GM12878 (cell line): ENCODE data around the gene LMOD1. TPM values are rescaled to one million over a fixed set of nuclear protein-coding genes. Genes with fewer than 3 reads are reported as not detected.

Source experiments
- ATAC-seq: fragments of 200-7000 bp; cut with Tn5 transposase; 3 replicates; pipeline ENCODE4 v1.9.1; 2020; ENCODE audit warnings: mild to moderate bottlenecking, moderate library complexity
- BruUV-seq: library from RNA; stranded (reverse); fragments of 400-500 nt; replicated peaks from 2 replicates; lab custom pipeline; 2021; lab: Mats Ljungman, UMichigan
- CTCF ChIA-PET: fragments of 300-600 bp; sonication (Branson Sonifier 250); formaldehyde crosslinking; extraction: SDS; loops from one replicate; lab custom pipeline; 2021; ENCODE audit warnings: inconsistent platforms; lab: Yijun Ruan, JAX
- POLR2A ChIA-PET: fragments of 350-600 bp; formaldehyde crosslinking; extraction: SDS; loops from one replicate; lab custom pipeline; 2021; ENCODE audit warnings: inconsistent platforms; lab: Charles Lee
- RAD21 ChIA-PET: fragments of 300-600 bp; sonication (Branson Sonifier 250); formaldehyde crosslinking; loops from one replicate; lab custom pipeline; 2023; ENCODE audit warnings: antibody characterized with exemption; ENCODE audit not compliant: unreplicated experiment; lab: Charles Lee
- SMC1A ChIA-PET: fragments of 300-600 bp; sonication (Branson Sonifier 250); formaldehyde crosslinking; loops from one replicate; lab custom pipeline; 2023; ENCODE audit not compliant: unreplicated experiment, uncharacterized antibody; lab: Charles Lee
- DNase-seq: peaks from one replicate; pipeline ENCODE4 v3.0.0-alpha.2; 2011; ENCODE audit warnings: low read depth, low spot score
- FAIRE-seq: peaks from 3 replicates; lab custom pipeline; 2011; peaks lifted over from hg19 to GRCh38; lab: Jason Lieb, UNC
- H2AFZ ChIP-seq: 2 replicates; pipeline ENCODE4 v1.6.0; 2011; ENCODE audit warnings: low read depth, low read length, control low read depth; ENCODE audit not compliant: control insufficient read depth
- H3K27ac ChIP-seq: 2 replicates; pipeline ENCODE4 v1.5.1; 2011; ENCODE audit warnings: control low read depth; ENCODE audit not compliant: control insufficient read depth, insufficient read depth
- H3K27me3 ChIP-seq, 2 experiments: replicated peaks in 1 of 2; 2 replicates each; pipeline versions ENCODE4 v1.6.0 to v1.6.1; 2011; ENCODE audit warnings: low read length in 1 of 2; ENCODE audit not compliant: control insufficient read depth in 2 of 2, insufficient read depth in 2 of 2
- H3K36me3 ChIP-seq, 2 experiments: 2 replicates each; pipeline ENCODE4 v1.5.1; 2011; ENCODE audit warnings: low read length in 1 of 2; ENCODE audit not compliant: control insufficient read depth in 2 of 2, insufficient read depth in 2 of 2
- H3K4me1 ChIP-seq: 2 replicates; pipeline ENCODE4 v1.6.1; 2011; ENCODE audit warnings: mild to moderate bottlenecking, low read length, moderate library complexity, mixed read lengths; ENCODE audit not compliant: control insufficient read depth, insufficient read depth
- H3K4me2 ChIP-seq: 2 replicates; pipeline ENCODE4 v1.6.0; 2011; ENCODE audit warnings: control low read depth; ENCODE audit not compliant: control insufficient read depth, insufficient read depth
- H3K4me3 ChIP-seq: fragments of 200-600 bp; sonication (generic); 2 replicates; pipeline ENCODE4 v1.5.1; 2016
- H3K79me2 ChIP-seq: 2 replicates; pipeline ENCODE4 v1.6.0; 2011; ENCODE audit warnings: low read length; ENCODE audit not compliant: control insufficient read depth, insufficient read depth
- H3K9ac ChIP-seq: 2 replicates; pipeline ENCODE4 v1.8.0; 2011; ENCODE audit warnings: low read length, control low read depth, mixed read lengths; ENCODE audit not compliant: control insufficient read depth, insufficient read depth
- H3K9me3 ChIP-seq: replicated peaks from 3 replicates; pipeline ENCODE4 v1.5.1; 2011; ENCODE audit warnings: mild to moderate bottlenecking, low read length; ENCODE audit not compliant: control insufficient read depth, insufficient read depth
- H4K20me1 ChIP-seq: 2 replicates; pipeline ENCODE4 v1.6.0; 2011; ENCODE audit not compliant: control insufficient read depth, insufficient read depth
- ATF3 ChIP-seq: IDR thresholded peaks from 2 replicates; pipeline ENCODE4 v1.6.1; 2011; ENCODE audit warnings: low read depth, mild to moderate bottlenecking, low read length, moderate library complexity, borderline replicate concordance; ENCODE audit errors: extremely low read depth
- ATF7 ChIP-seq: fragments of 450-650 bp; IDR thresholded peaks from 2 replicates; pipeline ENCODE4 v1.6.1; 2016; ENCODE audit warnings: low read depth, mild to moderate bottlenecking
- BRCA1 ChIP-seq: IDR thresholded peaks from 2 replicates; pipeline ENCODE4 v1.6.1; 2011; ENCODE audit warnings: low read depth, low read length, improper control_type of control experiment
- CBX3 ChIP-seq: fragments of 200-600 bp; sonication (generic); IDR thresholded peaks from 2 replicates; pipeline ENCODE4 v1.6.1; 2016; ENCODE audit warnings: low read depth, borderline replicate concordance
- EGR1 ChIP-seq, 2 experiments: IDR thresholded peaks; 1 replicate in 1 of 2; 2 replicates in 1 of 2; pipeline ENCODE4 v1.6.1; 2011 to 2012; ENCODE audit warnings: low read depth in 2 of 2, low read length in 2 of 2, borderline replicate concordance in 1 of 2, mild to moderate bottlenecking in 1 of 2, moderate library complexity in 1 of 2
- FOS ChIP-seq: IDR thresholded peaks from 3 replicates; pipeline ENCODE4 v1.6.1; 2011; ENCODE audit warnings: borderline replicate concordance; ENCODE audit not compliant: insufficient read length; ENCODE audit errors: extremely low read depth
- FOXM1 ChIP-seq: IDR thresholded peaks from 2 replicates; pipeline ENCODE4 v1.6.1; 2012; ENCODE audit warnings: low read depth, mild to moderate bottlenecking, inconsistent platforms, low read length, moderate library complexity
- HDAC2 ChIP-seq: fragments of 200-600 bp; sonication (generic); IDR thresholded peaks from 2 replicates; pipeline ENCODE4 v1.6.1; 2017
- LARP7 ChIP-seq: fragments of 450-650 bp; IDR thresholded peaks from 2 replicates; pipeline ENCODE4 v1.6.1; 2017; ENCODE audit warnings: mild to moderate bottlenecking
- MEF2A ChIP-seq: IDR thresholded peaks from 2 replicates; pipeline ENCODE4 v1.6.1; 2011; ENCODE audit warnings: low read depth, mild to moderate bottlenecking, low read length, moderate library complexity; ENCODE audit not compliant: insufficient read depth
- MYB ChIP-seq: fragments of 150-350 bp; IDR thresholded peaks from 2 replicates; pipeline ENCODE4 v1.6.1; 2014; ENCODE audit warnings: mild to moderate bottlenecking, low read depth, low read length, borderline replicate concordance
- MYC ChIP-seq: IDR thresholded peaks from 2 replicates; pipeline ENCODE4 v1.6.1; 2011; ENCODE audit warnings: mild to moderate bottlenecking, low read length, moderate library complexity, inconsistent platforms; ENCODE audit not compliant: insufficient read depth, insufficient replicate concordance, insufficient read length, severe bottlenecking
- NR2F1 ChIP-seq: fragments of 450-650 bp; conservative IDR thresholded peaks from 2 replicates; pipeline ENCODE4 v1.6.1; 2017; ENCODE audit warnings: mild to moderate bottlenecking
- STAT3 ChIP-seq: IDR thresholded peaks from 2 replicates; pipeline ENCODE4 v1.6.1; 2011; ENCODE audit warnings: low read depth, low read length, improper control_type of control experiment
- YY1 ChIP-seq: IDR thresholded peaks from 2 replicates; pipeline ENCODE4 v1.6.1; 2011; ENCODE audit warnings: low read depth, mild to moderate bottlenecking, low read length
- ZBTB4 ChIP-seq: fragments of 450-650 bp; formaldehyde crosslinking; IDR thresholded peaks from 2 replicates; pipeline ENCODE4 v1.4.0; 2022; ENCODE audit warnings: mild to moderate bottlenecking, moderate library complexity
- ZNF384 ChIP-seq: IDR thresholded peaks from 2 replicates; pipeline ENCODE4 v1.6.1; 2012; ENCODE audit warnings: low read depth, mild to moderate bottlenecking, low read length, improper control_type of control experiment, borderline replicate concordance
- WGBS: methylation state at CpG from one replicate; pipeline ENCODE4 v1.1.6; 2016; ENCODE audit warnings: low lambda C conversion rate; ENCODE audit not compliant: insufficient replicate concordance, insufficient coverage; ENCODE audit errors: missing lambda C conversion rate; 5-methylcytosine and 5-hydroxymethylcytosine counted together
- in situ Hi-C: fragments of 300-500 bp; cut with MboI; formaldehyde crosslinking; loops from 9 replicates; pipeline ENCODE4 v1.14.3; 2018; ENCODE audit warnings: mixed read lengths
- intact Hi-C: fragments of 100-400 bp; cut with micrococcal nuclease; formaldehyde crosslinking; loops from one replicate; pipeline ENCODE4 v1.14.2; 2022; ENCODE audit not compliant: unreplicated experiment
- polyA plus RNA-seq, 11 experiments: library from polyadenylated mRNA; depleted of rRNA in 4 of 11; unstranded in 6 of 11; stranded (reverse) in 5 of 11; fragments of >200 nt; fragmentation: Nextera tagmentation in 4 of 11; fragmentation: Illumina TruSeq in 1 of 11; extraction: Ambion mirVana in 4 of 11; extraction: Trizol in 1 of 11; gene quantifications; 1 replicate in 1 of 11; 2 replicates in 10 of 11; pipeline versions ENCODE4 v1.2.1 to v1.2.3, GENCODE V29; 2011 to 2016; ENCODE audit warnings: inconsistent platforms in 2 of 11, missing spikeins in 2 of 11, low read depth in 1 of 11
- total RNA-seq, 4 experiments: library from RNA; depleted of rRNA in 3 of 4; stranded (reverse); fragments of >200 nt in 3 of 4; fragmentation: Illumina TruSeq in 1 of 4; extraction: Trizol in 1 of 4; gene quantifications; 2 replicates each; pipeline versions ENCODE4 v1.2.1 to v1.2.3, GENCODE V29; 2013 to 2021

LMOD1 gene
- total and polyA plus RNA-seq, 10 of the 15 experiments (the other 5 are each of a cell fraction or from before 2014, with no cell fraction given): 0.15 TPM; not detected in 9

- TF ChIP-seq ATF3 (no peak), LARP7 (no peak), STAT3 (no peak), MYB (no peak), EGR1 (IDR thresholded peaks at IDR 0.05; ENCODE audit: borderline replicate concordance in 1 of 2, low read depth in 2 of 2, low read length in 2 of 2) (no peak), ZNF384 (no peak), CBX3 (no peak), MEF2A (no peak), FOXM1 (no peak)
These were observed 22.0 kb upstream of the LMOD1 start (continued) for GRCh38 chr1:201968202-201968925.

GRCh38 chr1:201966171-201966570 is 19.8 kb upstream of the LMOD1 start:
- ATAC-seq (peak; percentile 84), DNase-seq (no peak), FAIRE-seq (no peak)
- 33% methylated on average over 5 of the region's 5 CpGs for WGBS
- in situ Hi-C loops: no loop called here
- Histone ChIP-seq H3K9ac (no peak overlapping the region), H3K4me1 (no peaks in the 10 kb centered on the region), H3K79me2 (no peaks in the 10 kb centered on the region; the same call in 1 of the 2 replicates), H3K36me3 (peaks cover 7 to 40% of the 10 kb centered on the region in 2 experiments), H3K27me3 (no peaks in the 10 kb centered on the region), H3K4me3 (no peak overlapping the region), H2AFZ (no peak overlapping the region), H3K9me3 (no peaks in the 10 kb centered on the region), H3K4me2 (peak overlapping the region; percentile 25), H3K27ac (no peak overlapping the region), H4K20me1 (no peaks in the 10 kb centered on the region)
- ChIA-PET CTCF (interaction anchor here (0.6 to 14.5 kb wide), 5 partner anchors 15 to 156 kb away, joined by 3 to 233 read pairs (median 3); partner anchors contain the start of gene GPR37L1), POLR2A (interaction anchor here (0.6 to 1.2 kb wide), 2 partner anchors 10 to 71 kb away, joined by 4 to 10 read pairs; no protein-coding TSS in a partner anchor), SMC1A (interaction anchor here (1.3 to 1.6 kb wide), 2 partner anchors 15 to 70 kb away, joined by 4 to 5 read pairs; no protein-coding TSS in a partner anchor), RAD21 (no interaction called here)
- TF ChIP-seq NR2F1 (peak; percentile 57), FOS (no peak), BRCA1 (no peak), ZBTB4 (CRISPR knock-in tag) (no peak), HDAC2 (no peak), ATF7 (no peak), MYC (no peak), YY1 (no peak)
- no TSS peak for BruUV-seq
- intact Hi-C loops: no loop called here
